Measurements from ENCODE around the gene TCP1.
"Not testable (repeated sequence)": the region's sequence is repeated elsewhere in the genome, so short reads cannot be mapped to it uniquely, and the experiment has no call there.

TCP1 gene

GRCh38 chr6:159789377-159790148, at the start of gene TCP1:
TCP1 (minus strand) TSS chr6:159789602; CDS start chr6:159789468, 134 bp downstream.
- DNase-seq = peak; percentile 100

GRCh38 chr6:159838020-159838744, 48.8 kb upstream of the TCP1 start:
- no peak for DNase-seq

GRCh38 chr6:159837511-159837910, 48.1 kb upstream of the TCP1 start:
- no peak for DNase-seq

- no peak for DNase-seq
Measured at GRCh38 chr6:159836718-159837490, 47.5 kb upstream of the TCP1 start.

GRCh38 chr6:159833997-159834603, 44.7 kb upstream of the TCP1 start:
- no peak for DNase-seq

- DNase-seq = no peak
Measured at GRCh38 chr6:159833556-159833955, 44.2 kb upstream of the TCP1 start.

GRCh38 chr6:159832946-159833345, 43.5 kb upstream of the TCP1 start:
- DNase-seq = no peak

- DNase-seq = no peak
Measured at GRCh38 chr6:159831373-159831679, 41.9 kb upstream of the TCP1 start.

DNA sequence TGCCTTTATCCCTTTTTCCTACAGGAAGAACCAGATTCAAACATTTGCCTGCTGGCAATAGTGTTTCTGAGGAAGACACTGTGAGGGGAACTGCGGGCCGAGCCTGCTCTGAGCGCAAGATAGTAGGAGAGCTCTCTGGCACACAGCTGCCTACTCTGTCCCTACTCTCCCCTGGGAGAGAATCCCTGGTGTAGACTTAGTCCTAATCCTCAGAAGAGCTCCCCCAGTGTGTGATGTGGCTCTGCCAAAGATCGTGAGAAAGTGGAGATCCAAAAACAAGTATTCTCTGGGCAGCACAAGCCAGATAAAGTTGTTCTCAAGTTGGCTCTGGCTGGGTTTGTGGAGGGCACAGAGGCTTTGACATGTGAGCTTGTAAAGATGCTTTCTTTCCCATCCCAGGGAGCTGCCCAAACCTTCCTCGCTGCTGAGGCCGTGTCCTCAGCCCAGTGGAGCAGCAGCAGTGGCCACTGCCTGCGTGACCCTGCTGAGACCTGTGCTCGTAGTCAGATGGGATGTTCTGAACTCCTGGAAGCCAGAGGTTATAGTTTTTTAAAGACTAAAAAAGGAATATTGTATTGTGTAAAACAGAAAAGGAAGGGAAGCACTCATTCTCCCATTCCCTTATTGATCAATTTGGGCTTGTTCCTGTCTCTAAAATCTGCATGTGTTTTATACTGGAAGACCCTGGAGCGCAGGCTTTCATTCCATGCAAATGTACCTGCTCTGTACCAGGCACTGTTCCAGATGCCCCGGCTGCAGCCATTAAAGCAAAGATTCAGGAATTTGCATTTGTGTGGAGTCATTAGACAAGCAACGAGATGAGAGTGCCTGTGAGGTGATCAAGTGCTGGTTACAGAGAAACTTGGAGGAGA, 41.3 kb upstream of the TCP1 start:
- DNase-seq = peak; percentile 44 to 77

- DNase-seq = no peak
Measured at GRCh38 chr6:159829526-159829925, 40.1 kb upstream of the TCP1 start.

DNA sequence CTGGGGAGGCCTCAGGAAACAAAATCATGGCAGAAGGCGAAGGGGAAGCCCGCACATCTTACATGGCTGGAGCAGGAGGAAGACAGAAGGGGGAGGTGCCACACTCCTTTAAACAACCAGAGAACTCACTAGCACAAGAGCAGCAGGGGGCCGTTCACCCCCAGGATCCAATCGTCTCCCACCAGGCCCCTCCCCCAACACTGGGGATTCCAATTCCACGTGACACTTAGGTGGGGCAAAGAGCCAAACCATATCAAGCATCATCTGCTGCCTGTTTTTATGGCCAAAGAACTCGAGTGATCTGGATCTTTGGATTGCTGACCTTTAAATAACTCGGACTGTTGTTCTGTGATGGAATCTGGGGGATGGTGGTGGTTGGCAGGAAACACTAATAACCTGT, 38.7 kb upstream of the TCP1 start:
- peak; percentile 59 for DNase-seq

DNA sequence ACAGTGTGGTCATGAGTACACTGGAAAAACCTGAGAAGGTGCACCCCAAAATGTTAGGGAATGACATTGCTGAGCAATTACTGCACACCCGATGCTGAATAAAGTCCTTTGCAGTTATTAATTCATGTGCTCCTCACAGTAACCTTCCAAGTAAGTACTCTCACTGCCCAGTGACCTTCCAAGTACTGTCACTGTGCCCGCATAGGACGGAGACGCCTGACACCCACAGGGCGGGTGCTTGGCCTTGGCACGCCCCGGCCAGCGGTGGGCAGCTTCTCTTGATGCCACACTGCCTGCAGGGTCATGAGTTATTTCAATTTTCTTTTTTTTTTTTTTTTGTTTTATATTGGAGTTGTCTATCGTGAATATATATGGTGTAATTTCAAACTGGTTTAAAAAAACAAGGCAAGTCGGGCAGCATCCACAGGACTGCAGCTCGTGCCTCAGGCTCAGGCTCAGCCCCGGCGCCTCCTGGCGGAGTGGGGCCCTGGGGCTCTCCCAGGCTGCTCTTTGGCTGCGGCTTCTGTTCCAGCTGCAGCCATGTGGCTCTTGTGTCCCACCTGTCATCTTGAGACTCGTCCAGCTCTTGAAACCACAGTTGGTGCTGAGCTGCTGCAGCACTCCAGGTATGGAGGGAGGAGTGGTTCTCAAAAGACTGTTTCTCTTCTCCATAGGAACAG, 37.7 kb upstream of the TCP1 start:
- peak; percentile 87 to 97 for DNase-seq

- no peak for DNase-seq
Measured at GRCh38 chr6:159826004-159826403, 36.6 kb upstream of the TCP1 start.

- DNase-seq = not testable (repeated sequence)
Measured at GRCh38 chr6:159824690-159825089, 35.3 kb upstream of the TCP1 start.

DNA sequence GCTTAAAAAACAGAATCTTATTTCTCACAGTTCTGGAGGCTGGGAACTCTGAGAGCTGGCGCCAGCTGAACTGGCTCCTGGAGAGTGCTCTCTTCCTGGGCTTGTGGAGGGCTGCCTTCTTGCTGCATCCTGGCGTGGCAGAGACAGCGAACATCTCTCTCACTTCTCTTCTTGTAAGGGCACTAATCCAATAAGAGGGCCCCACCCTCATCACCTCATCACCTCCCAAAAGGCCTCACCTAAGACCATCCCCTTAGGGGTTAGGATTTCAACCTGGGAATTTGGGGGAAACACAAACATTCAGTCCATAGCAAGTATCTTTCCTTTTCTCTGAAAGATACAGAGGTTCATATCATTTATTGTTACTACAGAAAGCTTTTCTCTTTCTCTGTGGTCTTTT, 34.6 kb upstream of the TCP1 start:
- no peak for DNase-seq

DNA sequence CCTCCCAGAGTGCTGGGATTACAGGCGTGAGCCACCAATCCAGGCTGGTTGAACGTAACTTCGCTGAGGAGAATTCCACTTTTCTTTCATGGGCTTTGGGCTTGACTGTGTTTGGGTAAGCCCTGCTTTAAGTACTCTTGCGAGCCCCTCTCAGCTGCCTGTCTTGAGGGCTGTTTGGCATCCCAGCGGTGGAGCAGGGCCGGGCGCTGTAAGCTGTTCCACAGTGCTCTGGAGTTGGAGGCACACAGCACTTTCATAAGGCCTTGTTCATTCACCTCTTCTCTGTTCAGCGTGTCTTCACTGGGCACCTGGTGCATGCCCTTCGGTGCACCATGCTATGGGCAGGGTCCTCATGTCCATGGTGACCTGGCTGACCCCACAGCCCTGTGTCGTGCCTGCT, 32.3 kb upstream of the TCP1 start:
- no peak for DNase-seq

DNA sequence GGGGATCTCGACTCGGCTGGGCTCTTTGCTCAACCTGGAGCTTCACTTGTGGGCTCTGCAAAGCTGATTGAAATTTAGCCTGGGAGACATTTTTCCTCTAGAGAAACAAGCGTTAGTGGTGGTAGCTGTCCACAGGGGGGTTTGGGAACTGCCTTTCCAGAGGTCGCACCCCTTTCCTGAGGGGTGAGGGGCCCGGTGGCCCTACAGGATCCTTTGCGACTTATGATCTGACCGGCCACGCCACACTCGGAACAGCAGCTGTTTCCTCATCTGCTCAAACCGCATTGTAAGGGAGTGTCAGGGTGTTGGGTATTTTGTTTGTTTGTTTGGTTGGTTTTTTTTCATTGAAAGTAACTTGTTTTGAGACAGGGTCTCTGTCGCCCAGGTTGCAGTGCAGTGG, 31.7 kb upstream of the TCP1 start:
- DNase-seq = no peak

DNA sequence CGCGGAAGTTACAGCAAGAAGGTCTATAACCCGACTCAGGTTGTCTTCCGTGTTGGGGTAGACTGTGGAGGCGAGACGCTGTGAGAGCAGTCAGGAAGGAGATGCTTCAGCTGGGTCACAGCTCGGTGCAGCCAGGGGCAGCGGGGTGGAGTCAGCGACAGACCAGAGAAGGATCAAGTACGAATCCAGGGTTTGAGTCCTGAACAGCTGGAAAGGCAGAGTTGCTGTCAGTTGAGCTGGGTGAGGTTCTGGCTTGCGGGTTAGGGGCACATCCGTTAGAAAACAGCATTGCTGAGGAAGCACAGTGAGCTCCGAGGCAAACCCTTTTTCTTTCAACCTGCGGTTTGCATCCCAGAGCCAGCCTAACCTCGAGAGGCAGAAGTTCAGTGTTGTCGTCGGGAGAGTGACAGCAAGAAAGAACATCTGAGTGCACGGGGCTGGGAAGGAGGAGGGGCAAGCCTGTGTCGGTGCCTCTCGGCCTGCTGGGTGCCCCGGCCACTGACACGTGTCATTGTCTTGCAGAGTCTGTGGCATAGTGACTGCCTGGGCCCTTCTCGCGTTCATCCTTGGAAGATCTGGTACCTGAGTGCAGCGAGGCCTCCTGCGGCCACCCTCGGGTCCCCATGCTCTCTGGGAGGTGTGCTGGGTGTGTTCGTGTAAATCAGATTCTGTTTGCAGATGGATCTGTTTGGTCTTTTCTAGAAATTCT, 30.7 kb upstream of the TCP1 start:
- no peak for DNase-seq

GRCh38 chr6:159819098-159819497, 29.7 kb upstream of the TCP1 start:
- DNase-seq = no peak

DNA sequence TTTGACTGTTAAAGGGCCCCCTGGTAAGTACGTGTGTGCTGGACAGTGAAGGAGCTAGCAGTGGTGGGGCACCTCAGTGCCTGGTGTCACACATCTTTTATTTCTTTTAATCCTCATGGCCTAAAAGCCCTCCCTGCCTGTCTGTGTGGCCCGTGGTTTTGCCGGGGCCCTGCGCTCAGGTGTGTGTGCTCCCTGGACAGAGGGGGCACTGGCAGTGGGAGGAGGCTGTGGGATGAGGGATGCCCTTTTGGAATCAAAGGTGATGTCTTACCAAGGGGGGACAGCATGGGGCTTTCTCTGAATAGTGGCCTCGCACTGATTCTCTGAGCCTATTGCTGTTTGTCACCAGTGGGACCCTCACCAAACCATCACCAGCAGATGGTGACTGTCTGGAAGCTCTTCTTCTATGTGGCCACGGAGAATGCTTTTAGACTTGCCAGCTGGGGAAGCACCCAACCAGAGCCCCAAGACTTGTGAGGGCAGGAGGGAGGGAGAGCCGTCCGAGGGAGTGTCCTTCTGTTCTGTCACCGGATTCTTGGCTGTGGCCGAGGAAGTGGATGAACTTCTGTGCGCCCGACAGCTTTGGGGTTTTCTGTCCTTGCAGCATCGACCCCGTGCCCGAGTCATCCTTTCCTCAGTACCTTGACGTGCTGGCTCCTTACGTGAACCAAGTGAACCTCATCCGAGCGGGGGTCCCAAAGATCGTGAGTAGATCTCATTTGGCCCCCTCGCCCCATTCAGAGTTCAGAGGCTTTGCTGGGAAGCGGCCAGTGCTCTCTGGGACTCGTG, 28.7 kb upstream of the TCP1 start:
- no peak for DNase-seq
